Keratinocyte (primary cell): ENCODE measurements around the gene PEMT. TPM values are rescaled to one million over a fixed set of nuclear protein-coding genes. Genes with fewer than 3 reads are reported as not detected.

Experiments
- DNase-seq: peaks from one replicate; pipeline ENCODE4 v3.0.0-alpha.2; 2011; ENCODE audit warnings: low read depth, missing footprints, low spot score
- FAIRE-seq: peaks from 2 replicates; lab custom pipeline; 2011; peaks lifted over from hg19 to GRCh38; lab: Jason Lieb, UNC
- H2AFZ ChIP-seq: 2 replicates; pipeline ENCODE4 v1.6.0; 2012; ENCODE audit warnings: low read length, control low read depth, inconsistent platforms; ENCODE audit not compliant: control insufficient read depth
- H3K27ac ChIP-seq: 2 replicates; pipeline ENCODE4 v1.5.1; 2011; ENCODE audit warnings: low read length; ENCODE audit not compliant: control insufficient read depth, insufficient read depth
- H3K27me3 ChIP-seq: 3 replicates; pipeline ENCODE4 v1.6.0; 2011; ENCODE audit warnings: low read length; ENCODE audit not compliant: control insufficient read depth, insufficient read depth; ENCODE audit errors: extremely low read depth
- H3K36me3 ChIP-seq, 2 experiments: 2 replicates in 1 of 2; 3 replicates in 1 of 2; pipeline ENCODE4 v1.5.1; 2011; ENCODE audit warnings: low read length in 2 of 2, mild to moderate bottlenecking in 1 of 2; ENCODE audit not compliant: control insufficient read depth in 2 of 2, insufficient read depth in 2 of 2; ENCODE audit errors: extremely low read depth in 1 of 2
- H3K4me1 ChIP-seq: 3 replicates; pipeline ENCODE4 v1.5.1; 2011; ENCODE audit warnings: low read length; ENCODE audit not compliant: control insufficient read depth, insufficient read depth; ENCODE audit errors: extremely low read depth
- H3K4me2 ChIP-seq: 3 replicates; pipeline ENCODE4 v1.6.0; 2011; ENCODE audit warnings: low read depth, low read length; ENCODE audit not compliant: control insufficient read depth, insufficient read depth; ENCODE audit errors: extremely low read depth
- H3K4me3 ChIP-seq, 3 experiments: fragments of 200-600 bp in 1 of 3; sonication (generic) in 1 of 3; 2 replicates in 2 of 3; 3 replicates in 1 of 3; pipeline ENCODE4 v1.5.1; 2011 to 2016; ENCODE audit warnings: low read length in 3 of 3, mild to moderate bottlenecking in 3 of 3, control low read depth in 2 of 3, inconsistent platforms in 1 of 3, low read depth in 1 of 3, mixed read lengths in 1 of 3, mixed run types in 1 of 3, moderate library complexity in 1 of 3; ENCODE audit not compliant: control insufficient read depth in 2 of 3, insufficient read depth in 2 of 3; ENCODE audit errors: extremely low read depth in 1 of 3
- H3K79me2 ChIP-seq: 2 replicates; pipeline ENCODE4 v1.6.0; 2012; ENCODE audit warnings: low read length; ENCODE audit not compliant: control insufficient read depth, insufficient read depth
- H3K9ac ChIP-seq: 3 replicates; pipeline ENCODE4 v1.6.0; 2011; ENCODE audit warnings: low read length; ENCODE audit not compliant: control insufficient read depth, insufficient read depth; ENCODE audit errors: extremely low read depth
- H3K9me1 ChIP-seq: 3 replicates; pipeline ENCODE4 v1.6.0; 2011; ENCODE audit warnings: low read length; ENCODE audit not compliant: control insufficient read depth, insufficient read depth; ENCODE audit errors: extremely low read depth
- H3K9me3 ChIP-seq: 2 replicates; pipeline ENCODE4 v1.5.1; 2012; ENCODE audit warnings: low read depth, low read length; ENCODE audit not compliant: control insufficient read depth
- H4K20me1 ChIP-seq: 3 replicates; pipeline ENCODE4 v1.6.0; 2011; ENCODE audit warnings: low read length; ENCODE audit not compliant: control insufficient read depth, insufficient read depth; ENCODE audit errors: extremely low read depth
- EZH2 ChIP-seq: IDR thresholded peaks from one replicate; pipeline ENCODE4 v1.6.1; 2012; ENCODE audit warnings: inconsistent platforms, mild to moderate bottlenecking, low read length, moderate library complexity
- dilution Hi-C: fragments of 300-500 bp; cut with MboI; formaldehyde crosslinking; loops from one replicate; pipeline ENCODE4 v1.7.0; 2020; ENCODE audit warnings: low sequenced_read_pairs; ENCODE audit not compliant: extremely low pct_ligation_motif_present
- polyA plus RNA-seq, 5 experiments: library from polyadenylated mRNA; depleted of rRNA in 3 of 5; stranded (reverse) in 3 of 5; stranded (forward) in 1 of 5; unstranded in 1 of 5; fragments of >200 nt; gene quantifications; 1 replicate in 1 of 5; 2 replicates in 3 of 5; 3 replicates in 1 of 5; pipeline versions ENCODE4 v1.2.1 to v1.2.3, GENCODE V29; 2011 to 2012; ENCODE audit warnings: missing spikeins in 2 of 5, low read depth in 1 of 5, low replicate concordance in 1 of 5
- TF ChIP-seq, protein P1 (sequence below), 3 experiments: IDR thresholded peaks in 1 of 3; conservative IDR thresholded peaks in 1 of 3; optimal IDR thresholded peaks in 1 of 3; 2 replicates in 2 of 3; 3 replicates in 1 of 3; pipeline versions ENCODE3 to v1.5.1; 2011; ENCODE audit warnings: low read length in 3 of 3, mild to moderate bottlenecking in 3 of 3, moderate library complexity in 2 of 3, control low read depth in 1 of 3, inconsistent platforms in 1 of 3; ENCODE audit not compliant: insufficient read depth in 2 of 3; ENCODE audit errors: extremely low read depth in 1 of 3

The PEMT gene
- polyA plus RNA-seq, 1 donor (not counting 4 experiments of a cell fraction or from before 2014, with no cell fraction given) = 17.7 TPM

GRCh38 chr17:17555151-17555550, 36.4 kb downstream of the PEMT start:
- H3K27me3 ChIP-seq = no peaks in the 10 kb centered on the region
- no peaks in the 10 kb centered on the region for H4K20me1 ChIP-seq
- no peak overlapping the region for H3K27ac ChIP-seq
- no peaks in the 10 kb centered on the region for H3K9me1 ChIP-seq
- H3K4me1 ChIP-seq = no peaks in the 10 kb centered on the region
- no peaks in the 10 kb centered on the region for H3K36me3 ChIP-seq
- no peak for DNase-seq
- no peak overlapping the region for H2AFZ ChIP-seq
- no peaks in the 10 kb centered on the region for H3K9me3 ChIP-seq
- no peak overlapping the region for H3K4me3 ChIP-seq
- no peak overlapping the region for H3K4me2 ChIP-seq
- no peak overlapping the region for H3K9ac ChIP-seq
- H3K79me2 ChIP-seq = no peaks in the 10 kb centered on the region
- no peak for FAIRE-seq
- TF ChIP-seq EZH2 = no peak
- TF ChIP-seq, protein P1, sequence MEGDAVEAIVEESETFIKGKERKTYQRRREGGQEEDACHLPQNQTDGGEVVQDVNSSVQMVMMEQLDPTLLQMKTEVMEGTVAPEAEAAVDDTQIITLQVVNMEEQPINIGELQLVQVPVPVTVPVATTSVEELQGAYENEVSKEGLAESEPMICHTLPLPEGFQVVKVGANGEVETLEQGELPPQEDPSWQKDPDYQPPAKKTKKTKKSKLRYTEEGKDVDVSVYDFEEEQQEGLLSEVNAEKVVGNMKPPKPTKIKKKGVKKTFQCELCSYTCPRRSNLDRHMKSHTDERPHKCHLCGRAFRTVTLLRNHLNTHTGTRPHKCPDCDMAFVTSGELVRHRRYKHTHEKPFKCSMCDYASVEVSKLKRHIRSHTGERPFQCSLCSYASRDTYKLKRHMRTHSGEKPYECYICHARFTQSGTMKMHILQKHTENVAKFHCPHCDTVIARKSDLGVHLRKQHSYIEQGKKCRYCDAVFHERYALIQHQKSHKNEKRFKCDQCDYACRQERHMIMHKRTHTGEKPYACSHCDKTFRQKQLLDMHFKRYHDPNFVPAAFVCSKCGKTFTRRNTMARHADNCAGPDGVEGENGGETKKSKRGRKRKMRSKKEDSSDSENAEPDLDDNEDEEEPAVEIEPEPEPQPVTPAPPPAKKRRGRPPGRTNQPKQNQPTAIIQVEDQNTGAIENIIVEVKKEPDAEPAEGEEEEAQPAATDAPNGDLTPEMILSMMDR (optimal IDR thresholded peaks at IDR 0.05 in 1 of 3, IDR thresholded peaks at IDR 0.05 in 1 of 3, conservative IDR thresholded peaks at IDR 0.05 in 1 of 3; ENCODE audit: extremely low read depth in 1 of 3, insufficient read depth in 2 of 3, low read length in 3 of 3) = no peak
- dilution Hi-C loops = no loop called here

DNA sequence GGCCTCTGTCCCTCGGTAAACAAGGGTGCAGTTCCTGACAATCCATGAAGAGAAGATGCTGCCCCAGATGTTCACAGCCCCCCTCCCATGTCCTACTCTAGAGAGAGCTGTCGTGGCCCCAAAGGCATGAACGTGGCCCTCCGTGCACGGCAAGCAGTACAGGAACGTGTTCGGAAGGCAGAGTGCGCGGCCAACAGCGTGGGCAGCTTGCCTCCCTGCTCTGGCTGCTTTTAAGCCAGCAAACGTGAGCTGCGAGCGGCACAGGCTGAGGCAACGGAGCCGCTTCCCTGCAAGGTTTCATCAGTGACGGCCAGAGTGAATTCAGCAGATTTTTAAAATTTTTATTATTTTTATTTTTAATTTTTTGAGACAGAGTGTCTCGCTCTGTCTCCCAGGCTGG, 37.2 kb downstream of the PEMT start:
- H3K36me3 ChIP-seq = no peaks in the 10 kb centered on the region
- no peaks in the 10 kb centered on the region for H3K4me1 ChIP-seq
- no peaks in the 10 kb centered on the region for H3K27me3 ChIP-seq
- no peak overlapping the region for H3K4me2 ChIP-seq
- DNase-seq (no peak), FAIRE-seq (no peak)
- H4K20me1 ChIP-seq = no peaks in the 10 kb centered on the region
- no peaks in the 10 kb centered on the region for H3K9me1 ChIP-seq
- TF ChIP-seq, protein P1 (optimal IDR thresholded peaks at IDR 0.05 in 1 of 3, IDR thresholded peaks at IDR 0.05 in 1 of 3, conservative IDR thresholded peaks at IDR 0.05 in 1 of 3; ENCODE audit: extremely low read depth in 1 of 3, insufficient read depth in 2 of 3, low read length in 3 of 3) = no peak
- H2AFZ ChIP-seq = no peak overlapping the region
- H3K9ac ChIP-seq = no peak overlapping the region
- no peaks in the 10 kb centered on the region for H3K9me3 ChIP-seq
- no peak overlapping the region for H3K27ac ChIP-seq
- no peaks in the 10 kb centered on the region for H3K79me2 ChIP-seq
- dilution Hi-C loops = no loop called here
- no peak overlapping the region for H3K4me3 ChIP-seq
